Left lung (tissue), 10 donors: Measurements from ENCODE around the gene RCCD1. TPM values are rescaled to one million over a fixed set of nuclear protein-coding genes. Genes with fewer than 3 reads are reported as not detected.
"Not testable (repeated sequence)": the region's sequence is repeated elsewhere in the genome, so short reads cannot be mapped to it uniquely, and the experiment has no call there.

Experiments used
- ATAC-seq: fragments of 200-7000 bp; cut with Tn5 transposase; one replicate; pipeline ENCODE4 v1.9.1; 2020; ENCODE audit warnings: moderate library complexity
- DNase-seq, 4 donors: peaks; one replicate each; pipeline ENCODE4 v3.0.0-alpha.2; 2013 to 2020
- H3K27ac ChIP-seq, 2 donors: fragments of 200-600 bp; sonication (generic) in 1 of 2; one replicate each; pipeline versions ENCODE4 v1.5.0 to v1.8.0; 2020 to 2021
- H3K27me3 ChIP-seq, 2 donors: fragments of 200-600 bp; sonication (generic) in 1 of 2; one replicate each; pipeline versions ENCODE4 v1.5.0 to v1.8.0; 2020 to 2021
- H3K36me3 ChIP-seq, 2 donors: fragments of 200-600 bp; sonication (generic) in 1 of 2; one replicate each; pipeline versions ENCODE4 v1.5.0 to v1.8.0; 2020 to 2021
- H3K4me1 ChIP-seq, 2 donors: fragments of 200-600 bp; one replicate each; pipeline ENCODE4 v1.8.0; 2021
- H3K4me3 ChIP-seq, 2 donors: fragments of 200-600 bp; sonication (generic) in 1 of 2; one replicate each; pipeline versions ENCODE4 v1.5.0 to v1.8.0; 2020 to 2021; ENCODE audit warnings: mild to moderate bottlenecking in 1 of 2
- H3K9me3 ChIP-seq, 2 donors: fragments of 200-600 bp; sonication (generic) in 1 of 2; one replicate each; pipeline versions ENCODE4 v1.5.0 to v1.8.0; 2020 to 2021
- CTCF ChIP-seq, 2 donors: fragments of 200-600 bp; sonication (generic) in 1 of 2; IDR thresholded peaks; one replicate each; pipeline versions ENCODE4 v1.5.0 to v1.8.0; 2021; ENCODE audit warnings: antibody characterized with exemption in 2 of 2
- intact Hi-C, 2 donors: fragments of 100-400 bp; cut with DNase I; formaldehyde crosslinking; loops; one replicate each; pipeline versions ENCODE4 v1.11.2 to v1.14.2; 2022
- polyA plus RNA-seq, 6 donors: library from polyadenylated mRNA; unstranded; fragments of 120-200 nt; gene quantifications; one replicate each; pipeline ENCODE4 v1.2.1, GENCODE V29; 2013; ENCODE audit not compliant: insufficient read length in 6 of 6
- total RNA-seq, 2 donors: library from RNA; stranded (reverse); fragmentation: NEBNext Ultra II Directional; extraction: Animal tissue kit (Norgen Biotek cat#: 25700); gene quantifications; one replicate each; pipeline ENCODE4 v1.2.1, GENCODE V29; 2021
- donor health status: DM: no; HTN: yes; CAD: no.
- donor health status: DM: no; HTN: no; CAD: no.

RCCD1 gene
- total and polyA plus RNA-seq, 8 donors, result 9.8 to 21.2 (median 18.0) TPM

DNA sequence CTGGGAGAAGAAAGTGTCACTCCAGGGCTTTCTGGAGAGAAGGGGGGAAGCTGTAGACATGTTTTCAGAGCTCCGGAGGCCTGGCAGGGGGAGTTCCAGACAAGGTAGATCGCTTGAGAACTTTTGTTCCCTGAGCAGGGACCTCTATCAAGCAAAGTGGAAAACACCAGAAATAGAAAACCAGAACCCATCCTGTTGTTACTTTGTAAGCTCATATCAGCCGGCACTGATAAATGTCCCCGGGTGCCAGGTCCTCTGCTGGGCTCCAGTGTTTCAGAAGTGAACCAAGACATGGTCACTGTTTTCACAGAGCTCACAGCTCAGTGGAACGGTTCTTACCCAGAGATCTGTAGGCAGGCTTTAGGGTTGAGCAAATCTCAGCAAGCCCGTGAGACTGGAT lies 35.8 kb upstream of the RCCD1 start:
- Histone ChIP-seq H3K9me3 (no peaks in the 10 kb centered on the region), H3K27ac (no peak overlapping the region), H3K27me3 (no peaks in the 10 kb centered on the region), H3K4me1 (peaks cover 0 to 28% of the 10 kb centered on the region in 2 donors), H3K4me3 (no peak overlapping the region), H3K36me3 (peaks cover 0 to 88% of the 10 kb centered on the region in 2 donors)
- intact Hi-C loops, result no loop called here
- DNase-seq, result no peak
- no peak for TF ChIP-seq CTCF (IDR thresholded peaks at IDR 0.05)
- no peak for ATAC-seq

GRCh38 chr15:90921887-90922286 lies 32.8 kb upstream of the RCCD1 start:
- intact Hi-C loops, result no loop called here
- Histone ChIP-seq H3K9me3 (no peaks in the 10 kb centered on the region), H3K4me3 (no peak overlapping the region), H3K27me3 (no peaks in the 10 kb centered on the region), H3K4me1 (no peaks in the 10 kb centered on the region), H3K27ac (no peak overlapping the region), H3K36me3 (peaks cover 0 to 58% of the 10 kb centered on the region in 2 donors)
- DNase-seq (no peak), ATAC-seq (no peak)
- TF ChIP-seq CTCF (IDR thresholded peaks at IDR 0.05), result no peak

GRCh38 chr15:90922712-90923322 lies 31.9 kb upstream of the RCCD1 start:
- intact Hi-C loops, H3K4me3 ChIP-seq, H3K27me3 ChIP-seq, H3K4me1 ChIP-seq, H3K9me3 ChIP-seq, H3K27ac ChIP-seq, ATAC-seq: not testable (repeated sequence)
- peaks cover 0 to 48% of the 10 kb centered on the region in 2 donors for H3K36me3 ChIP-seq
- DNase-seq, result peak in 1 of 4 donors; percentile 19

- H3K4me1 ChIP-seq, result peaks cover 4 to 17% of the 10 kb centered on the region in 2 donors
- intact Hi-C loops, result no loop called here
- H3K27ac ChIP-seq, result no peak overlapping the region
- ATAC-seq, result no peak
- H3K36me3 ChIP-seq, result peaks cover 0 to 33% of the 10 kb centered on the region in 2 donors
- no peaks in the 10 kb centered on the region for H3K27me3 ChIP-seq
- no peak overlapping the region for H3K4me3 ChIP-seq
- no peak for DNase-seq
- H3K9me3 ChIP-seq, result no peaks in the 10 kb centered on the region
- TF ChIP-seq CTCF (IDR thresholded peaks at IDR 0.05), result no peak
Measured at GRCh38 chr15:90924375-90924774, 30.3 kb upstream of the RCCD1 start.

GRCh38 chr15:90926766-90927165 lies 27.9 kb upstream of the RCCD1 start:
- ATAC-seq, H3K36me3 ChIP-seq, H3K9me3 ChIP-seq, H3K4me3 ChIP-seq, intact Hi-C loops, H3K27ac ChIP-seq, H3K27me3 ChIP-seq: not testable (repeated sequence)
- peaks cover 18 to 33% of the 10 kb centered on the region in 2 donors for H3K4me1 ChIP-seq
- DNase-seq, result peak in 1 of 4 donors; percentile 10

DNA sequence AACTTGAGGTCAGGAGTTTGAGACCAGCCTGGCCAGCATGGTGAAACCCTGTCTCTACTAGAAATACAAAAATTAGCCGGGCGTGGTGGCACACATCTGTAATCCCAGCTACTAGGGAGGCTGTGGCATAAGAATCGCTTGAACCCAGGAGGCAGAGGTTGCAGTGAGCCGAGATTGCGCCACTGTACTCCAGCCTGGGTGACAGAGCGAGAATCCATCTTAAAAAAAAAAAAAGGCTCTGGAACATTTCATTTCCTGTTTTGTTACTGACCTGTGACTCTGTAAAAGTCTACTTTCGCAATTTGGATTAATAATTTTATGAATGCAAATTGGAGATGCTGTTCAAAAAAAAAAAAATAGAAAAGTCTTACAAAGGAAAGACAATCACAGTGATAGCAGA lies 26.6 kb upstream of the RCCD1 start:
- H3K27ac ChIP-seq, result peak overlapping the region in 1 of 2 donors; percentile 96
- H3K36me3 ChIP-seq, ATAC-seq, H3K27me3 ChIP-seq, intact Hi-C loops, H3K4me3 ChIP-seq, H3K9me3 ChIP-seq: not testable (repeated sequence)
- H3K4me1 ChIP-seq, result peaks cover 21 to 46% of the 10 kb centered on the region in 2 donors
- DNase-seq, result peak in 1 of 4 donors; percentile 28
